Activated T-helper 17 cell treated with anti-CD3 and anti-CD28 coated beads, Interleukin-2, amount 50 U/mL, for 72 hours (primary cell): ENCODE measurements around the gene ESRRG. TPM values are rescaled to one million over a fixed set of nuclear protein-coding genes. Genes with fewer than 3 reads are reported as not detected.

Experiments used
- ATAC-seq: fragments of 150-1000 bp; cut with Tn5 transposase; replicated peaks from 2 replicates; pipeline ENCODE4 v1.10.0; 2021; ENCODE audit warnings: mild to moderate bottlenecking, moderate library complexity
- H3K27ac Mint-ChIP-seq: one replicate; pipeline ENCODE4 v1.8.0; 2022; ENCODE audit warnings: mixed read lengths
- H3K27me3 Mint-ChIP-seq: one replicate; pipeline ENCODE4 v1.8.0; 2022; ENCODE audit warnings: mixed read lengths
- H3K36me3 Mint-ChIP-seq: one replicate; pipeline ENCODE4 v1.8.0; 2022; ENCODE audit warnings: low read depth, mild to moderate bottlenecking, mixed read lengths
- H3K4me1 Mint-ChIP-seq: one replicate; pipeline ENCODE4 v1.8.0; 2022; ENCODE audit warnings: mixed read lengths
- H3K4me3 Mint-ChIP-seq: one replicate; pipeline ENCODE4 v1.8.0; 2022; ENCODE audit warnings: mild to moderate bottlenecking, mixed read lengths
- H3K9me3 Mint-ChIP-seq: one replicate; pipeline ENCODE4 v1.8.0; 2022; ENCODE audit warnings: mixed read lengths
- total RNA-seq, 2 donors: library from RNA; stranded (reverse); gene quantifications; one replicate each; pipeline ENCODE4 v1.2.3, GENCODE V29; 2022

ESRRG gene
- total RNA-seq, 2 donors from 2014 or later = not detected

GRCh38 chr1:216682752-216683151 lies 40.5 kb downstream of the ESRRG start:
- Mint-ChIP-seq H3K4me3 (no peak overlapping the region), H3K4me1 (no peaks in the 10 kb centered on the region), H3K27ac (no peak overlapping the region), H3K36me3 (no peaks in the 10 kb centered on the region), H3K27me3 (no peaks in the 10 kb centered on the region), H3K9me3 (peaks cover 16% of the 10 kb centered on the region)
- ATAC-seq = no peak

DNA sequence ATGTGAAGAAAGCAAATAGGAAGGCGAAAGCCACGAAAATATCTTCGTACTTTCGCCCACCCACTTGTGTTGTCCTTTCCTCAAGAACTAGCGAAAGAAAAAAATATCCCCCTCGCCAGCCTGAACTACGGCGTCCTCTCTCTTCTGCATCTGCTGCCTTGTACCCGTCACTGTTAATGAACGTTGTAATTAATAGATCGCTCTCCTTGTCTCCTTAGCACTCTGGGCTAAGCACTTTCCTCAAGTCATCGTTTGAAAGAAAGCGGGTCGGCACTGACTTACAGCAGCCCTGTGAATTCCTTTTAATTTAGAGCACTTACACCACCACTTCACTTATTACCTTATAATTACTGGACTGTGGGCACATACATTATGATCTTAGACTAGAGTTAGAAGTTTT lies 44.1 kb downstream of the ESRRG start:
- Mint-ChIP-seq H3K9me3 (peaks cover 12% of the 10 kb centered on the region), H3K27me3 (no peaks in the 10 kb centered on the region), H3K36me3 (no peaks in the 10 kb centered on the region), H3K4me1 (no peaks in the 10 kb centered on the region), H3K4me3 (no peak overlapping the region), H3K27ac (no peak overlapping the region)
- ATAC-seq = no peak

DNA sequence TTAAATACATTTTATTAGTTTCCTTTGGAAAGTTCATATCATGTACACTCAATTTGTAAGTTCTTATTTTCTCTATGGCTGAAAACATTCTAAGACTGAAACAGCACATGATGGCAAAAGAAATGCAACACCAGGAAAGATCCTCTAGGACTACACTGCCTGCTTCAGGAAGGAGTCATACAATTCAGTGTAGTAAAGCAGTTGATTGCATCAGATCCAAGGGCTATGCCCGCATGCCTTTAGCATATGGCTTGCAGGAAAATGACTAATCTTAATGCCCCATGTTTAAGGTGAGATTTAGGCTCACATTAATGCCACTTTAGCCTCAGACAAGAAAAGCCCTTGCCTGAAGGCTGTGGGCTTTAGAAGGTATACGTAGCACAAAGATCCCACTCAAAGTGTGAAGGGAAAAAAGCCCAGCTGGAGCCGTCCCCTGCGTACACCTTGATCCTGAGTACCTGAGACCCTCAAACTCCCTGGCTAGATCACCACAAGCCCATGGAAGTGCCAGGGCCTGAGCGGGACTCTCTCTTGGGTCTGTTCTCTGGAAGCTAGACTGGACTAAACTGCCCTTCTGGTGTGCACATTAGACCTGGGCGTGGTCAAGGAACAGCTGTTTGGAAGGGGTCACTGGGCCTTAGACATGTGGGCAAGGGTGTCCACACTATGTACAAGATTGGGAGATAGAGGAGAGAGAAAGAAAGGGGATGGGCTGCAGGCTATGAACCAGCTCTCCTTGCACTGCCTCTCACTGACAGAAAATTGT lies 52.9 kb downstream of the ESRRG start:
- H3K9me3 Mint-ChIP-seq = peaks cover 8% of the 10 kb centered on the region
- ATAC-seq = no peak
- H3K4me1 Mint-ChIP-seq = no peaks in the 10 kb centered on the region
- H3K27me3 Mint-ChIP-seq = no peaks in the 10 kb centered on the region
- H3K4me3 Mint-ChIP-seq = no peak overlapping the region
- H3K36me3 Mint-ChIP-seq = no peaks in the 10 kb centered on the region
- H3K27ac Mint-ChIP-seq = no peak overlapping the region

DNA sequence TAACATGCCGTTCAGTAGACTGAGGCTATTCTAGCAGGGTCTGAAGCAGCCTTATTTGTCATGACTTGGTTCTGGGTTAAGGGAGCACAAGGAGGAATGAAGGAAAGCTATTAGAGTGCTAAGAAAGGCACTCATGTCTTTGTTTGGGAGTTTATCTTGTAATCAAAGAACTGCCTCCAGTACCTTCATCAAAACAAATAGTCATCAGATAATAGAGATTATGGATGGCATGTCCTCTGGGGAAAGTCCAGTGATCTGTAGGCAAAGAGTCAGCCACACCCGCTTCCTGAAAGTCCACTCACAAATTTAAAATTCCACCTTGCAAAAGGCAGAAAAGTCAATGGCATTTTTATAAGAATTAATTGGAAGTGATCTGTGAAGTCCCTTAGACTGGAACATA lies 56.8 kb downstream of the ESRRG start:
- H3K4me3 Mint-ChIP-seq = no peak overlapping the region
- no peaks in the 10 kb centered on the region for H3K27me3 Mint-ChIP-seq
- no peak overlapping the region for H3K27ac Mint-ChIP-seq
- no peak for ATAC-seq
- H3K9me3 Mint-ChIP-seq = peaks cover 4% of the 10 kb centered on the region
- H3K36me3 Mint-ChIP-seq = no peaks in the 10 kb centered on the region
- no peaks in the 10 kb centered on the region for H3K4me1 Mint-ChIP-seq

- Mint-ChIP-seq H3K27me3 (no peaks in the 10 kb centered on the region), H3K9me3 (peaks cover 4% of the 10 kb centered on the region), H3K27ac (no peak overlapping the region), H3K4me3 (no peak overlapping the region), H3K4me1 (no peaks in the 10 kb centered on the region), H3K36me3 (no peaks in the 10 kb centered on the region)
- no peak for ATAC-seq
These were observed 57.4 kb downstream of the ESRRG start for GRCh38 chr1:216665856-216666255.

DNA sequence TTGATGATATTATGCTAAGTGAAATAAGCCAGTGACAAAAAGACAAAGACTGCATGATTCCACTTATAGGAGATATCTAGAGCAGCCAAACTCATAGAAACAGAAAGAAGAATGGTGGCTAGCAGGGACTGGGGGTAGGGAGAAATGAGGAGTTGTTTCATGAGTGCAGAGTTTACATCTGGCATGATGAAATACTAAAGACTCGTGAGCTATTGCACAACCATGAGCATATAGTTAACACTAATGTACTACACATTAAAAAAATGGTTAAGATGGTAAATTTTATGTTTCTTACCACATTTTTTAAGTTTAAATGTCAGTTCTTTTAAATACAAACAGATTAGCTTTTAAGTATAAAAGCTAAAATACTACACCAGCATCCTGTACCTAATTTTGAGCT lies 57.8 kb downstream of the ESRRG start:
- Mint-ChIP-seq H3K4me3 (no peak overlapping the region), H3K4me1 (no peaks in the 10 kb centered on the region), H3K9me3 (peaks cover under 1% of the 10 kb centered on the region), H3K27ac (no peak overlapping the region), H3K36me3 (no peaks in the 10 kb centered on the region), H3K27me3 (no peaks in the 10 kb centered on the region)
- no peak for ATAC-seq

GRCh38 chr1:216662681-216663080 lies 60.5 kb downstream of the ESRRG start:
- Mint-ChIP-seq H3K36me3 (no peaks in the 10 kb centered on the region), H3K4me1 (no peaks in the 10 kb centered on the region), H3K27ac (no peak overlapping the region), H3K4me3 (no peak overlapping the region), H3K27me3 (no peaks in the 10 kb centered on the region), H3K9me3 (peaks cover 5% of the 10 kb centered on the region)
- no peak for ATAC-seq

DNA sequence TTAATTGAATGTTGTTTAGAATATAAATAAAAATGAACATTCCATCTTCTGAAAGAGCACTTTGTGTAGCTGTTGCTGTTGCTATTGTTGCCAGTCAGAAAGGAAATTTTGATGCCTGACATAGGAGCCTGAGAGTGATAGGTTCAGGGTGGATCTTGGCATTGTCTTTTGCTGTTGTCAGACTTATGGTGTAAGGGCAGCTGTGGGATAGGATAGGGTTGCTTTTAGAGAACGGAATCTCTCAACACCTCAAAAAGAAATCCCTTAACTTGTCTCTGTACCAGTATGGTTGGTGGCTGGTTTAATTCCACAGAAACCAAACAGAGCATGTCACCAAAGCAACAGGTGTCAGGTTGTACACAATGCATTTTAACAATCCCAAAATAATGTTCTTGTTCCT lies 62.7 kb downstream of the ESRRG start:
- no peaks in the 10 kb centered on the region for H3K27me3 Mint-ChIP-seq

DNA sequence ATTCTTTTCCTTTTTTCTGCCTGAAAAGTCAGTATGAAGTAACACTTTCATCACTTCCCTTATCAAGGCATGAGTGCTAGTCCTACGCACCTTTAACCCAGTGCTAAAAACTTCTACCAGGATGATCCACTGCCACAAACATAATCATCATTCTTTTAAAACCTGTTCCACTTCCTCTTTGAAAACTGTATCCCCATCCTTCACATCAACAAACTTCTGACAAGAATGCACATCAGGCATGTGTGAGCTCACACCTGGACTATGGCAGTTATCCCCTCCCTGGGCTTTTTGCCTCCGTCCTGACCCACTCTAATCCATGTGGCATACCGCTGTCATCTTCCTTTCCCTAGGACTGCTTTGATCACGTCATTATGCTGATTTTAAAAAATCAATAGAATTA lies 70.2 kb downstream of the ESRRG start:
- ATAC-seq = no peak
- Mint-ChIP-seq H3K36me3 (no peaks in the 10 kb centered on the region), H3K9me3 (peaks cover 3% of the 10 kb centered on the region), H3K4me3 (no peak overlapping the region), H3K27ac (no peak overlapping the region), H3K4me1 (no peaks in the 10 kb centered on the region), H3K27me3 (no peaks in the 10 kb centered on the region)

More for the DNA sequence above, 62.7 kb downstream of the ESRRG start:
- Mint-ChIP-seq H3K36me3 (no peaks in the 10 kb centered on the region), H3K9me3 (peaks cover 5% of the 10 kb centered on the region), H3K27ac (no peak overlapping the region), H3K4me3 (no peak overlapping the region), H3K4me1 (no peaks in the 10 kb centered on the region)
- no peak for ATAC-seq

DNA sequence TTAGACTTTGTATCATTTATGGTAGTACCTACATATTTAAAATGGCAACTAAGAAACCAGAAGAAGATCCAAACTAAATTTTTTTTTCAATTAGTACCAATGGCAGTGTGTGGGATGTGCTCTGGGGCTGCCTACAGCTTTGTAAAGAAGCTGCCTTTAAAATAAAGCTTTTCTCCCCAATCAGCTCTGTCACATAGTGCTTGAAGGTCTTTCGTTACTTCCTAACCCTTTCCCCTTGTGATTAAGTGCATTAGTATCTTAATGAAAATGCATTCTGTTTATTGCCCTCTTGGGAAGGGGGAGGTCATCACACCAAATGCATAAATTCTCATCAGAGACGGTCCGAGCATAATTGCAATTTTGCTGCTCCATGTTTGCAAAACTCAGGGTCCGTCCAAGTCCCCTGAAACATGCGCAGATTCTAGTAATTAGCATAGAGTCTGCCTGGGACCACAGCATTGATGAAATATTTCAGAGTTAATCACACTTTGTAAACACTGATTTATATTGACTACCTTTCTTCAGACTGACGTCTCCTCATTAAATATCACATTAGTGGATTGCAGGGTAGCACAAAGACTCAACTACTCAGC lies 71.3 kb downstream of the ESRRG start:
- Mint-ChIP-seq H3K4me1 (no peaks in the 10 kb centered on the region), H3K4me3 (no peak overlapping the region), H3K36me3 (no peaks in the 10 kb centered on the region), H3K27ac (no peak overlapping the region), H3K27me3 (no peaks in the 10 kb centered on the region), H3K9me3 (peaks cover 3% of the 10 kb centered on the region)
- ATAC-seq = no peak

GRCh38 chr1:216643176-216643575 lies 80.1 kb downstream of the ESRRG start:
- H3K27ac Mint-ChIP-seq = no peak overlapping the region
- H3K36me3 Mint-ChIP-seq = no peaks in the 10 kb centered on the region
- H3K4me3 Mint-ChIP-seq = no peak overlapping the region
- no peak for ATAC-seq
- H3K27me3 Mint-ChIP-seq = no peaks in the 10 kb centered on the region
- no peaks in the 10 kb centered on the region for H3K4me1 Mint-ChIP-seq
- peaks cover 8% of the 10 kb centered on the region for H3K9me3 Mint-ChIP-seq

GRCh38 chr1:216641669-216642460 lies 81.4 kb downstream of the ESRRG start:
- Mint-ChIP-seq H3K36me3 (no peaks in the 10 kb centered on the region), H3K9me3 (peaks cover 9% of the 10 kb centered on the region), H3K4me1 (no peaks in the 10 kb centered on the region), H3K27me3 (no peaks in the 10 kb centered on the region), H3K27ac (no peak overlapping the region), H3K4me3 (no peak overlapping the region)
- ATAC-seq = no peak

DNA sequence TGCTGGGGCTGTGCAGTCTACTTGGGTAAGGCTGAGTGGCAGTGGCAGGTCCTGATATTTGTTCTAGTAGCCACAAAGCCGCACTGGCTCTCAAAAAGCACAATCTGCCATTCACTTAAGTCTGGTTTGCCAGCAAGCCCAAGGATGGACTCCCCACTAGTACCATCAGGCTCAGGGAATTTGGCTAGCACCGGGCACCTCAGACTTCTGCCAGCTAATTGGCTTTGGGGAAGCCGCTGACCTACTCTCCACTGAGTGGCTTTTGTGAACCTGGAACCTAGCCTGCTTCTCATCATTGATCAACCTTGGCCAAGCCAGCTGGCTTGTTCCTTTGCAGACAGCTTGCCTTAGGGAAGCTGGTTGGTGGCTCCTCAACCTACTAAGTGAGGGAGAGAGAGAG lies 83.1 kb downstream of the ESRRG start:
- no peak overlapping the region for H3K27ac Mint-ChIP-seq
- H3K9me3 Mint-ChIP-seq = peaks cover 11% of the 10 kb centered on the region
- no peaks in the 10 kb centered on the region for H3K4me1 Mint-ChIP-seq
- no peaks in the 10 kb centered on the region for H3K36me3 Mint-ChIP-seq
- no peak overlapping the region for H3K4me3 Mint-ChIP-seq
- no peak for ATAC-seq
- no peaks in the 10 kb centered on the region for H3K27me3 Mint-ChIP-seq

DNA sequence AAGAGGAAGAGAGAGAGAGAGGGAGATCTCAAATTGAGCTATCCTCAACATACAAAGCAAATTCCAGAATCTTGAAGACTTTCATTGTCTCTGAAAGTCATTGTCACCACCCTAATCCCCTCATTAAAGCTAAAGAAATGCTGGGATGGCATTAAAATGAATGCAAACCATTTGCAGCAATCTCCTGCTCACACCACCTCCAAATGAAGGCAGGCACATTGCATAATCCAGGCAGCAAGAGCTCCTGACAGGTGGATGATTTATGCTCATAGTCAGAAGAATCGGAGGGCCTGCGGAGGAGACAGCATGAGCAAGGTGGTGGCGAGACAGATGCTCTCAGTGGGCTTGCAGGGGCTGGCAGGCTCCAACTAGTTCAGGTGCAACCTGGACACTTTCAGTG lies 90.2 kb downstream of the ESRRG start:
- H3K27ac Mint-ChIP-seq = no peak overlapping the region
- no peak for ATAC-seq
- H3K27me3 Mint-ChIP-seq = no peaks in the 10 kb centered on the region
- no peaks in the 10 kb centered on the region for H3K36me3 Mint-ChIP-seq
- H3K9me3 Mint-ChIP-seq = peaks cover 8% of the 10 kb centered on the region
- H3K4me1 Mint-ChIP-seq = no peaks in the 10 kb centered on the region
- no peak overlapping the region for H3K4me3 Mint-ChIP-seq

GRCh38 chr1:216630532-216630931 lies 92.7 kb downstream of the ESRRG start:
- Mint-ChIP-seq H3K4me1 (no peaks in the 10 kb centered on the region), H3K36me3 (no peaks in the 10 kb centered on the region), H3K27me3 (no peaks in the 10 kb centered on the region), H3K27ac (no peak overlapping the region), H3K9me3 (peaks cover 5% of the 10 kb centered on the region), H3K4me3 (no peak overlapping the region)
- ATAC-seq = no peak
